HCT116 (cell line): ENCODE data around the gene BABAM2. TPM values are rescaled to one million over a fixed set of nuclear protein-coding genes. Genes with fewer than 3 reads are reported as not detected.

Source experiments
- ATAC-seq: fragments of 200-7000 bp; cut with Tn5 transposase; 2 replicates; pipeline ENCODE4 v1.9.1; 2020; ENCODE audit warnings: mild to moderate bottlenecking, moderate library complexity
- BruUV-seq: library from RNA; stranded (reverse); fragments of 400-500 nt; replicated peaks from 2 replicates; lab custom pipeline; 2021; lab: Mats Ljungman, UMichigan
- CTCF ChIA-PET: fragments of 300-600 bp; sonication (Branson Sonifier 250); formaldehyde crosslinking; loops from one replicate; lab custom pipeline; 2021; ENCODE audit warnings: antibody characterized with exemption; lab: Charles Lee
- POLR2A ChIA-PET: fragments of 300-600, 350-600 bp; sonication (Branson Sonifier 250); formaldehyde crosslinking; loops from one replicate; lab custom pipeline; 2021; ENCODE audit warnings: antibody characterized with exemption; lab: Charles Lee
- RAD21 ChIA-PET, 2 experiments: fragments of 300-600 bp; sonication (Branson Sonifier 250); formaldehyde crosslinking; loops; one replicate each; lab custom pipeline; 2023; ENCODE audit warnings: low total read pairs in 2 of 2; ENCODE audit not compliant: uncharacterized antibody in 2 of 2, unreplicated experiment in 2 of 2, low non-redundant PET in 1 of 2; lab: Charles Lee
- DNase-seq: peaks from one replicate; pipeline ENCODE4 v3.0.0-alpha.2; 2010; ENCODE audit warnings: low read depth, low spot score
- H2AFZ ChIP-seq: fragments of 200-600 bp; shearing (Covaris generic), sonication (generic); 2 replicates; pipeline ENCODE4 v1.6.1; 2017; ENCODE audit warnings: low read depth, mixed run types, mixed read lengths, antibody characterized with exemption, low read length; ENCODE audit not compliant: poor library complexity, severe bottlenecking
- H3K27ac ChIP-seq: 2 replicates; pipeline ENCODE4 v1.5.1; 2012; ENCODE audit warnings: low read depth, low read length
- H3K27me3 ChIP-seq: fragments of 200-600 bp; sonication (generic); 2 replicates; pipeline ENCODE4 v1.6.1; 2016; ENCODE audit warnings: mixed run types, low read length, mixed read lengths; ENCODE audit not compliant: insufficient read depth
- H3K36me3 ChIP-seq, 2 experiments: fragments of 200-500 bp in 1 of 2; fragments of 200-600 bp in 1 of 2; sonication (Bioruptor generic) in 1 of 2; sonication (generic) in 1 of 2; 2 replicates each; pipeline versions ENCODE4 v1.5.1 to v1.6.1; 2014 to 2016; ENCODE audit warnings: low read length in 2 of 2, inconsistent platforms in 1 of 2, mixed read lengths in 1 of 2, mixed run types in 1 of 2; ENCODE audit not compliant: insufficient read depth in 2 of 2, control insufficient read depth in 1 of 2
- H3K4me1 ChIP-seq, 2 experiments: fragments of 200-600 bp in 1 of 2; sonication (generic) in 1 of 2; 2 replicates each; pipeline versions ENCODE4 v1.5.1 to v1.6.1; 2012 to 2017; ENCODE audit warnings: low read length in 2 of 2, inconsistent platforms in 1 of 2, mild to moderate bottlenecking in 1 of 2, mixed read lengths in 1 of 2, mixed run types in 1 of 2, moderate library complexity in 1 of 2; ENCODE audit not compliant: insufficient read depth in 2 of 2, control insufficient read depth in 1 of 2
- H3K4me2 ChIP-seq: fragments of 200-600 bp; sonication (generic); 2 replicates; pipeline ENCODE4 v1.6.1; 2017; ENCODE audit warnings: mixed run types, low read length, mixed read lengths
- H3K4me3 ChIP-seq, 2 experiments: fragments of 200-600 bp in 1 of 2; sonication (generic) in 1 of 2; replicated peaks in 1 of 2; 2 replicates each; pipeline ENCODE4 v1.5.1; 2011 to 2016; ENCODE audit warnings: low read length in 2 of 2, control low read depth in 1 of 2, low read depth in 1 of 2, mild to moderate bottlenecking in 1 of 2, mixed read lengths in 1 of 2, mixed run types in 1 of 2
- H3K79me2 ChIP-seq: fragments of 200-600 bp; sonication (generic); 2 replicates; pipeline ENCODE4 v1.6.1; 2017; ENCODE audit warnings: mild to moderate bottlenecking, mixed run types, low read length, moderate library complexity, mixed read lengths; ENCODE audit not compliant: insufficient read depth
- H3K9ac ChIP-seq: fragments of 200-600 bp; sonication (generic); 2 replicates; pipeline ENCODE4 v1.6.1; 2016; ENCODE audit warnings: low read length, mixed read lengths
- H3K9me2 ChIP-seq: fragments of 200-600 bp; sonication (generic), shearing (Covaris generic); 2 replicates; pipeline ENCODE4 v1.6.1; 2017; ENCODE audit warnings: mixed run types, mild to moderate bottlenecking, moderate library complexity; ENCODE audit not compliant: insufficient read depth
- H3K9me3 ChIP-seq, 2 experiments: fragments of 200-500 bp in 1 of 2; fragments of 200-600 bp in 1 of 2; sonication (Bioruptor generic) in 1 of 2; sonication (generic) in 1 of 2; 2 replicates each; pipeline ENCODE4 v1.6.1; 2014 to 2017; ENCODE audit warnings: low read length in 2 of 2, mixed read lengths in 2 of 2, inconsistent platforms in 1 of 2, low read depth in 1 of 2, mild to moderate bottlenecking in 1 of 2, mixed run types in 1 of 2, moderate library complexity in 1 of 2; ENCODE audit not compliant: control insufficient read depth in 1 of 2, insufficient read depth in 1 of 2
- H4K20me1 ChIP-seq: fragments of 200-600 bp; sonication (generic), shearing (Covaris generic); 2 replicates; pipeline ENCODE4 v1.6.1; 2017; ENCODE audit warnings: mixed run types, mild to moderate bottlenecking, moderate library complexity; ENCODE audit not compliant: insufficient read depth
- ATF3 ChIP-seq: IDR thresholded peaks from 2 replicates; pipeline ENCODE4 v1.6.1; 2012
- CEBPB ChIP-seq: IDR thresholded peaks from 2 replicates; pipeline ENCODE4 v1.6.1; 2012; ENCODE audit warnings: low read depth
- EZH2phosphoT487 ChIP-seq: fragments of 200-600 bp; IDR thresholded peaks from 2 replicates; pipeline ENCODE4 v1.6.1; 2018; ENCODE audit warnings: antibody characterized with exemption, borderline replicate concordance
- FOSL1 ChIP-seq: IDR thresholded peaks from 2 replicates; pipeline ENCODE4 v1.6.1; 2012; ENCODE audit warnings: low read depth
- JUND ChIP-seq: IDR thresholded peaks from 2 replicates; pipeline ENCODE4 v1.6.1; 2012
- POLR2A ChIP-seq: IDR thresholded peaks from 2 replicates; pipeline ENCODE4 v1.7.0; 2011; ENCODE audit warnings: borderline replicate concordance; ENCODE audit not compliant: insufficient read depth, insufficient read length; ENCODE audit errors: extremely low read depth
- REST ChIP-seq: IDR thresholded peaks from 2 replicates; pipeline ENCODE4 v1.6.1; 2012; ENCODE audit warnings: low read depth
- SIN3A ChIP-seq: IDR thresholded peaks from 2 replicates; pipeline ENCODE4 v1.6.1; 2012; ENCODE audit warnings: low read depth
- TCF7L2 ChIP-seq: IDR thresholded peaks from 2 replicates; pipeline ENCODE4 v1.7.0; 2011; ENCODE audit warnings: borderline replicate concordance, inconsistent platforms; ENCODE audit not compliant: insufficient read depth, insufficient read length; ENCODE audit errors: extremely low read depth
- ZFX ChIP-seq: fragments of 450-650 bp; IDR thresholded peaks from 2 replicates; pipeline ENCODE4 v1.6.1; 2017
- intact Hi-C: fragments of 100-400 bp; cut with micrococcal nuclease; formaldehyde crosslinking; loops from 2 replicates; pipeline ENCODE4 v1.10.0; 2022
- total RNA-seq: library from RNA; stranded (reverse); gene quantifications from one replicate; pipeline ENCODE4 v1.2.1, GENCODE V29; 2021; ENCODE audit not compliant: unreplicated experiment

BABAM2 gene
- total RNA-seq, 1 experiment from 2014 or later, result 23.8 TPM

- no TSS peak for BruUV-seq
- ChIA-PET POLR2A (no interaction called here), RAD21 (no interaction called here), CTCF (no interaction called here)
- H3K9ac ChIP-seq, result no peak overlapping the region
- no peak overlapping the region for H2AFZ ChIP-seq
- intact Hi-C loops, result no loop called here
- no peaks in the 10 kb centered on the region for H3K36me3 ChIP-seq
- no peaks in the 10 kb centered on the region for H4K20me1 ChIP-seq
- H3K4me3 ChIP-seq, result no peak overlapping the region
- H3K27me3 ChIP-seq, result no peaks in the 10 kb centered on the region
- TF ChIP-seq EZH2phosphoT487 (no peak), ZFX (no peak), SIN3A (no peak), ATF3 (no peak), TCF7L2 (no peak), POLR2A (no peak), FOSL1 (no peak)
- no peaks in the 10 kb centered on the region for H3K9me3 ChIP-seq
- H3K4me2 ChIP-seq, result no peak overlapping the region
- no peaks in the 10 kb centered on the region for H3K4me1 ChIP-seq
- ATAC-seq (no peak), DNase-seq (no peak)
- H3K27ac ChIP-seq, result no peak overlapping the region
- no peaks in the 10 kb centered on the region for H3K79me2 ChIP-seq
- H3K9me2 ChIP-seq, result no peaks in the 10 kb centered on the region; the same call in 1 of the 2 replicates
Measured at GRCh38 chr2:27842894-27843293, 47.6 kb upstream of the BABAM2 start.

GRCh38 chr2:27843992-27844391 is 46.5 kb upstream of the BABAM2 start:
- POLR2A ChIA-PET, result no interaction called here
- H4K20me1 ChIP-seq, result no peaks in the 10 kb centered on the region
- intact Hi-C loops, result no loop called here
- TF ChIP-seq EZH2phosphoT487, result no peak
- TF ChIP-seq ATF3, result no peak
- no peak for TF ChIP-seq CEBPB
- no peak for TF ChIP-seq TCF7L2
- TF ChIP-seq JUND, result no peak
- no peak for TF ChIP-seq REST
- H3K4me2 ChIP-seq, result no peak overlapping the region
- no TSS peak for BruUV-seq
- H3K4me1 ChIP-seq, result no peaks in the 10 kb centered on the region
- no peak overlapping the region for H3K4me3 ChIP-seq
- RAD21 ChIA-PET, result no interaction called here
- ATAC-seq, result no peak
- H3K36me3 ChIP-seq, result no peaks in the 10 kb centered on the region
- H3K27me3 ChIP-seq, result no peaks in the 10 kb centered on the region
- H2AFZ ChIP-seq, result no peak overlapping the region
- no peak overlapping the region for H3K9ac ChIP-seq
- H3K9me2 ChIP-seq, result no peaks in the 10 kb centered on the region
- H3K9me3 ChIP-seq, result no peaks in the 10 kb centered on the region
- H3K27ac ChIP-seq, result no peak overlapping the region
- H3K79me2 ChIP-seq, result no peaks in the 10 kb centered on the region
- no peak for DNase-seq
- CTCF ChIA-PET, result no interaction called here
